Liver (tissue), 9 donors: ENCODE results near the gene GRIN2C. TPM values are rescaled to one million over a fixed set of nuclear protein-coding genes. Genes with fewer than 3 reads are reported as not detected.

Experiments used
- DNase-seq: peaks from one replicate; pipeline ENCODE4 v3.0.0-alpha.2; 2017; ENCODE audit warnings: low spot score
- H3K27ac ChIP-seq, 2 donors: one replicate each; pipeline ENCODE4 v1.7.0; 2013; ENCODE audit warnings: inconsistent platforms in 2 of 2, low read length in 2 of 2, control low read depth in 1 of 2, low read depth in 1 of 2, mild to moderate bottlenecking in 1 of 2
- H3K27me3 ChIP-seq, 4 donors: one replicate each; pipeline versions ENCODE4 v1.6.1 to v1.7.0; 2013; ENCODE audit warnings: low read length in 3 of 4, inconsistent platforms in 1 of 4, mild to moderate bottlenecking in 1 of 4, moderate library complexity in 1 of 4; ENCODE audit not compliant: control insufficient read depth in 4 of 4, insufficient read depth in 4 of 4
- H3K36me3 ChIP-seq, 4 donors: one replicate each; pipeline versions ENCODE4 v1.6.1 to v1.7.0; 2013; ENCODE audit warnings: low read length in 3 of 4, mild to moderate bottlenecking in 3 of 4, low read depth in 1 of 4, moderate library complexity in 1 of 4; ENCODE audit not compliant: control insufficient read depth in 4 of 4, insufficient read depth in 3 of 4
- H3K4me1 ChIP-seq, 4 donors: one replicate each; pipeline versions ENCODE4 v1.6.1 to v1.7.0; 2013; ENCODE audit warnings: low read length in 3 of 4, mild to moderate bottlenecking in 3 of 4, moderate library complexity in 1 of 4; ENCODE audit not compliant: control insufficient read depth in 4 of 4, insufficient read depth in 4 of 4
- H3K4me3 ChIP-seq, 3 donors: one replicate each; pipeline versions ENCODE4 v1.6.1 to v1.7.0; 2013; ENCODE audit warnings: low read length in 3 of 3, control low read depth in 1 of 3, low read depth in 1 of 3, mild to moderate bottlenecking in 1 of 3
- H3K9ac ChIP-seq, 2 donors: one replicate each; pipeline ENCODE4 v1.7.0; 2013; ENCODE audit warnings: low read length in 2 of 2, mild to moderate bottlenecking in 2 of 2, moderate library complexity in 2 of 2, control low read depth in 1 of 2, low read depth in 1 of 2
- H3K9me3 ChIP-seq, 4 donors: one replicate each; pipeline versions ENCODE4 v1.6.1 to v1.7.0; 2013; ENCODE audit warnings: low read length in 3 of 4; ENCODE audit not compliant: control insufficient read depth in 4 of 4
- CTCF ChIP-seq: fragments of 150-350 bp; IDR thresholded peaks from 2 replicates; pipeline ENCODE4 v1.5.1; 2017; ENCODE audit warnings: improper control_type of control experiment, low read depth, low read length; ENCODE audit not compliant: missing input control
- EGR1 ChIP-seq, 2 donors: IDR thresholded peaks; 2 replicates each; pipeline ENCODE4 v1.6.1; 2016 to 2018; ENCODE audit warnings: antibody characterized with exemption in 2 of 2, low read depth in 2 of 2
- FOXA1 ChIP-seq: IDR thresholded peaks from 2 replicates; pipeline ENCODE4 v1.6.1; 2016; ENCODE audit warnings: antibody characterized with exemption
- FOXA2 ChIP-seq: IDR thresholded peaks from 2 replicates; pipeline ENCODE4 v1.6.1; 2016; ENCODE audit warnings: antibody characterized with exemption
- GABPA ChIP-seq, 2 donors: IDR thresholded peaks in 1 of 2; conservative IDR thresholded peaks in 1 of 2; 2 replicates each; pipeline ENCODE4 v1.6.1; 2016; ENCODE audit warnings: antibody characterized with exemption in 2 of 2, mild to moderate bottlenecking in 1 of 2, moderate library complexity in 1 of 2
- HNF4A ChIP-seq, 2 donors: conservative IDR thresholded peaks; 2 replicates each; pipeline ENCODE4 v1.6.1; 2016; ENCODE audit warnings: antibody characterized with exemption in 2 of 2, mild to moderate bottlenecking in 2 of 2
- HNF4G ChIP-seq: IDR thresholded peaks from 2 replicates; pipeline ENCODE4 v1.6.1; 2016; ENCODE audit warnings: antibody characterized with exemption
- JUND ChIP-seq, 2 donors: IDR thresholded peaks; 2 replicates each; pipeline ENCODE4 v1.6.1; 2016; ENCODE audit warnings: antibody characterized with exemption in 2 of 2
- MAX ChIP-seq: IDR thresholded peaks from 2 replicates; pipeline ENCODE4 v1.6.1; 2016; ENCODE audit warnings: antibody characterized with exemption
- NR2F2 ChIP-seq: IDR thresholded peaks from 2 replicates; pipeline ENCODE4 v1.6.1; 2016; ENCODE audit warnings: antibody characterized with exemption
- RAD21 ChIP-seq, 2 donors: IDR thresholded peaks; 2 replicates each; pipeline ENCODE4 v1.6.1; 2016; ENCODE audit warnings: antibody characterized with exemption in 2 of 2, mild to moderate bottlenecking in 2 of 2
- RXRA ChIP-seq, 2 donors: IDR thresholded peaks; 2 replicates each; pipeline ENCODE4 v1.6.1; 2017 to 2018; ENCODE audit warnings: antibody characterized with exemption in 2 of 2, mild to moderate bottlenecking in 1 of 2
- SP1 ChIP-seq: IDR thresholded peaks from 2 replicates; pipeline ENCODE4 v1.6.1; 2018; ENCODE audit warnings: antibody characterized with exemption, mild to moderate bottlenecking
- TAF1 ChIP-seq: conservative IDR thresholded peaks from 2 replicates; pipeline ENCODE4 v1.6.1; 2016; ENCODE audit warnings: antibody characterized with exemption, mild to moderate bottlenecking
- YY1 ChIP-seq: IDR thresholded peaks from 2 replicates; pipeline ENCODE4 v1.6.1; 2016; ENCODE audit warnings: antibody characterized with exemption, mild to moderate bottlenecking
- WGBS: extraction: QIAGEN DNeasy Blood & Tissue Kit; methylation state at CpG from one replicate; pipeline ENCODE4 v1.1.7; 2013; 5-methylcytosine and 5-hydroxymethylcytosine counted together
- polyA plus RNA-seq, 2 donors: library from polyadenylated mRNA; stranded (reverse) in 1 of 2; unstranded in 1 of 2; fragments of 200-250 nt in 1 of 2; fragments of >200 nt in 1 of 2; fragmentation: Nextera tagmentation in 1 of 2; extraction: Ambion mirVana in 1 of 2; gene quantifications; one replicate each; pipeline versions ENCODE4 v1.2.1 to v1.2.3, GENCODE V29; 2013 to 2015
- total RNA-seq, 2 donors: library from RNA; depleted of rRNA; stranded (reverse); fragments of >200 nt; gene quantifications; one replicate each; pipeline ENCODE4 v1.2.3, GENCODE V29; 2014
- TF ChIP-seq, protein P1 (sequence below): IDR thresholded peaks from 2 replicates; pipeline ENCODE4 v1.6.1; 2016; ENCODE audit warnings: antibody characterized with exemption, mild to moderate bottlenecking
- TF ChIP-seq, protein P2 (sequence below): IDR thresholded peaks from 2 replicates; pipeline ENCODE4 v1.6.1; 2016; ENCODE audit warnings: antibody characterized with exemption
- TF ChIP-seq, protein P3 (sequence below): IDR thresholded peaks from 2 replicates; pipeline ENCODE4 v1.6.1; 2016; ENCODE audit warnings: antibody characterized with exemption
- donor health status: healthy.
- donor health status: healthy.
- donor health status: healthy.
- donor health status: healthy.
- donor health status: healthy.

GRIN2C gene
- total and polyA plus RNA-seq, 4 donors: 0.03 to 0.10 (median 0.09) TPM; not detected in 1

DNA sequence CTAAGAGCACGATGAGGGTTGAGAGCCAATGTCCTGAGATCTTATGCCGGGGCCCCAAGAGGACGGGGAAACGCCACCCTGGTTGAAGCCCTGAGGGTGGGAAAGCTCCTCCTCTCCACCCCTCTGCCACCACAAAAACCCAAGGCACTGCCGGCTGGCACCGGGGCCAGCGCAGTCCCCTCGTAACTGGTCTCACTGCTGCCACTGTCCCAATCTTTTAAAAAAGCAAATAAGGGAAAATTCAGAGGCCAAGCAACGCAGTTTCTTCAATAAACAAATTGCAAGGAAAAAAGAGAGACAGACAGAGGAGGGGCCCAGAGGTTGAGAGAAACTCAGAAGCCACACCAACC, 6.7 kb downstream of the GRIN2C start:
- Histone ChIP-seq H3K36me3 (no peaks in the 10 kb centered on the region), H3K4me3 (no peak overlapping the region), H3K9me3 (no peaks in the 10 kb centered on the region), H3K27me3 (peaks cover 0 to 13% (median 5%) of the 10 kb centered on the region in 4 donors), H3K4me1 (no peaks in the 10 kb centered on the region), H3K27ac (no peak overlapping the region), H3K9ac (no peak overlapping the region)
- TF ChIP-seq FOXA2 (no peak), TAF1 (no peak), NR2F2 (no peak), HNF4A (conservative IDR thresholded peaks at IDR 0.05) (no peak), YY1 (no peak), CTCF (no peak), RXRA (IDR thresholded peaks at IDR 0.05) (no peak), RAD21 (IDR thresholded peaks at IDR 0.05) (no peak), HNF4G (no peak), EGR1 (IDR thresholded peaks at IDR 0.05; ENCODE audit: low read depth in 2 of 2) (no peak), FOXA1 (no peak), MAX (no peak), SP1 (no peak), JUND (IDR thresholded peaks at IDR 0.05) (no peak), GABPA (IDR thresholded peaks at IDR 0.05 in 1 of 2, conservative IDR thresholded peaks at IDR 0.05 in 1 of 2) (no peak)
- TF ChIP-seq, protein P1, sequence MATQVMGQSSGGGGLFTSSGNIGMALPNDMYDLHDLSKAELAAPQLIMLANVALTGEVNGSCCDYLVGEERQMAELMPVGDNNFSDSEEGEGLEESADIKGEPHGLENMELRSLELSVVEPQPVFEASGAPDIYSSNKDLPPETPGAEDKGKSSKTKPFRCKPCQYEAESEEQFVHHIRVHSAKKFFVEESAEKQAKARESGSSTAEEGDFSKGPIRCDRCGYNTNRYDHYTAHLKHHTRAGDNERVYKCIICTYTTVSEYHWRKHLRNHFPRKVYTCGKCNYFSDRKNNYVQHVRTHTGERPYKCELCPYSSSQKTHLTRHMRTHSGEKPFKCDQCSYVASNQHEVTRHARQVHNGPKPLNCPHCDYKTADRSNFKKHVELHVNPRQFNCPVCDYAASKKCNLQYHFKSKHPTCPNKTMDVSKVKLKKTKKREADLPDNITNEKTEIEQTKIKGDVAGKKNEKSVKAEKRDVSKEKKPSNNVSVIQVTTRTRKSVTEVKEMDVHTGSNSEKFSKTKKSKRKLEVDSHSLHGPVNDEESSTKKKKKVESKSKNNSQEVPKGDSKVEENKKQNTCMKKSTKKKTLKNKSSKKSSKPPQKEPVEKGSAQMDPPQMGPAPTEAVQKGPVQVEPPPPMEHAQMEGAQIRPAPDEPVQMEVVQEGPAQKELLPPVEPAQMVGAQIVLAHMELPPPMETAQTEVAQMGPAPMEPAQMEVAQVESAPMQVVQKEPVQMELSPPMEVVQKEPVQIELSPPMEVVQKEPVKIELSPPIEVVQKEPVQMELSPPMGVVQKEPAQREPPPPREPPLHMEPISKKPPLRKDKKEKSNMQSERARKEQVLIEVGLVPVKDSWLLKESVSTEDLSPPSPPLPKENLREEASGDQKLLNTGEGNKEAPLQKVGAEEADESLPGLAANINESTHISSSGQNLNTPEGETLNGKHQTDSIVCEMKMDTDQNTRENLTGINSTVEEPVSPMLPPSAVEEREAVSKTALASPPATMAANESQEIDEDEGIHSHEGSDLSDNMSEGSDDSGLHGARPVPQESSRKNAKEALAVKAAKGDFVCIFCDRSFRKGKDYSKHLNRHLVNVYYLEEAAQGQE: no peak
- TF ChIP-seq, protein P2, sequence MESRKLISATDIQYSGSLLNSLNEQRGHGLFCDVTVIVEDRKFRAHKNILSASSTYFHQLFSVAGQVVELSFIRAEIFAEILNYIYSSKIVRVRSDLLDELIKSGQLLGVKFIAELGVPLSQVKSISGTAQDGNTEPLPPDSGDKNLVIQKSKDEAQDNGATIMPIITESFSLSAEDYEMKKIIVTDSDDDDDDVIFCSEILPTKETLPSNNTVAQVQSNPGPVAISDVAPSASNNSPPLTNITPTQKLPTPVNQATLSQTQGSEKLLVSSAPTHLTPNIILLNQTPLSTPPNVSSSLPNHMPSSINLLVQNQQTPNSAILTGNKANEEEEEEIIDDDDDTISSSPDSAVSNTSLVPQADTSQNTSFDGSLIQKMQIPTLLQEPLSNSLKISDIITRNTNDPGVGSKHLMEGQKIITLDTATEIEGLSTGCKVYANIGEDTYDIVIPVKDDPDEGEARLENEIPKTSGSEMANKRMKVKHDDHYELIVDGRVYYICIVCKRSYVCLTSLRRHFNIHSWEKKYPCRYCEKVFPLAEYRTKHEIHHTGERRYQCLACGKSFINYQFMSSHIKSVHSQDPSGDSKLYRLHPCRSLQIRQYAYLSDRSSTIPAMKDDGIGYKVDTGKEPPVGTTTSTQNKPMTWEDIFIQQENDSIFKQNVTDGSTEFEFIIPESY: no peak
- TF ChIP-seq, protein P3, sequence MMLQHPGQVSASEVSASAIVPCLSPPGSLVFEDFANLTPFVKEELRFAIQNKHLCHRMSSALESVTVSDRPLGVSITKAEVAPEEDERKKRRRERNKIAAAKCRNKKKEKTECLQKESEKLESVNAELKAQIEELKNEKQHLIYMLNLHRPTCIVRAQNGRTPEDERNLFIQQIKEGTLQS: no peak
- DNase-seq: no peak
- 16% methylated on average over 9 of the region's 9 CpGs for WGBS
